Naive thymus-derived CD4-positive, alpha-beta T cell (primary cell): ENCODE results near the gene PAQR6. TPM values are rescaled to one million over a fixed set of nuclear protein-coding genes. Genes with fewer than 3 reads are reported as not detected.

Source experiments
- ATAC-seq: fragments of 150-1000 bp; cut with Tn5 transposase; 2 replicates; pipeline ENCODE4 v1.10.0; 2021; ENCODE audit warnings: mild to moderate bottlenecking, moderate library complexity
- CTCF ChIA-PET: fragments of 350-600 bp; sonication (Branson Sonifier 250); formaldehyde crosslinking; loops from one replicate; lab custom pipeline; 2021; ENCODE audit warnings: antibody characterized with exemption; lab: Charles Lee
- POLR2A ChIA-PET: fragments of 350-600 bp; sonication (Branson Sonifier 250); formaldehyde crosslinking; loops from one replicate; lab custom pipeline; 2021; ENCODE audit warnings: antibody characterized with exemption, inconsistent platforms; lab: Charles Lee
- DNase-seq, 9 donors: peaks; one replicate each; pipeline versions ENCODE4 v3.0.0 to v3.0.0-alpha.2; 2020 to 2022; ENCODE audit warnings: mixed read lengths in 1 of 9
- H3K27ac ChIP-seq: one replicate; pipeline ENCODE4 v1.7.0; 2013; ENCODE audit warnings: mild to moderate bottlenecking, low read depth, low read length, moderate library complexity
- H3K27me3 ChIP-seq, 2 donors: one replicate each; pipeline ENCODE4 v1.7.0; 2013; ENCODE audit warnings: low read length in 2 of 2, mild to moderate bottlenecking in 2 of 2, moderate library complexity in 2 of 2; ENCODE audit not compliant: control insufficient read depth in 2 of 2, insufficient read depth in 2 of 2
- H3K36me3 ChIP-seq, 3 experiments: 1 replicate in 2 of 3; 2 replicates in 1 of 3; pipeline ENCODE4 v1.7.0; 2013; ENCODE audit warnings: low read length in 3 of 3, mild to moderate bottlenecking in 3 of 3, moderate library complexity in 1 of 3; ENCODE audit not compliant: insufficient read depth in 3 of 3, control insufficient read depth in 2 of 3
- H3K4me1 ChIP-seq, 2 donors: one replicate each; pipeline ENCODE4 v1.7.0; 2013; ENCODE audit warnings: low read length in 2 of 2, mild to moderate bottlenecking in 2 of 2, moderate library complexity in 1 of 2; ENCODE audit not compliant: control insufficient read depth in 2 of 2, insufficient read depth in 2 of 2
- H3K4me3 ChIP-seq: 2 replicates; pipeline ENCODE4 v1.7.0; 2013; ENCODE audit warnings: mild to moderate bottlenecking, low read length
- H3K9me3 ChIP-seq, 3 experiments: 1 replicate in 2 of 3; 2 replicates in 1 of 3; pipeline ENCODE4 v1.7.0; 2013; ENCODE audit warnings: low read length in 3 of 3; ENCODE audit not compliant: control insufficient read depth in 2 of 3
- H3K27ac Mint-ChIP-seq, 9 donors: one replicate each; pipeline ENCODE4 v1.8.0; 2020 to 2022; ENCODE audit warnings: mixed read lengths in 9 of 9, mild to moderate bottlenecking in 8 of 9, moderate library complexity in 5 of 9, inconsistent platforms in 2 of 9
- H3K27me3 Mint-ChIP-seq, 5 donors: one replicate each; pipeline ENCODE4 v1.8.0; 2021 to 2022; ENCODE audit warnings: mixed read lengths in 5 of 5, mild to moderate bottlenecking in 1 of 5
- H3K36me3 Mint-ChIP-seq, 5 donors: one replicate each; pipeline ENCODE4 v1.8.0; 2020 to 2022; ENCODE audit warnings: mixed read lengths in 5 of 5, mild to moderate bottlenecking in 3 of 5, inconsistent platforms in 1 of 5
- H3K4me1 Mint-ChIP-seq, 7 donors: one replicate each; pipeline ENCODE4 v1.8.0; 2020 to 2022; ENCODE audit warnings: mixed read lengths in 7 of 7, mild to moderate bottlenecking in 3 of 7, inconsistent platforms in 1 of 7
- H3K4me3 Mint-ChIP-seq, 10 donors: one replicate each; pipeline ENCODE4 v1.8.0; 2020 to 2022; ENCODE audit warnings: mild to moderate bottlenecking in 10 of 10, mixed read lengths in 10 of 10, moderate library complexity in 6 of 10, inconsistent platforms in 2 of 10
- H3K9me3 Mint-ChIP-seq, 11 donors: one replicate each; pipeline ENCODE4 v1.8.0; 2020 to 2022; ENCODE audit warnings: mixed read lengths in 11 of 11, mild to moderate bottlenecking in 4 of 11, inconsistent platforms in 1 of 11, moderate library complexity in 1 of 11
- intact Hi-C, 2 donors: fragments of 100-400 bp; cut with micrococcal nuclease; formaldehyde crosslinking; loops; one replicate each; pipeline ENCODE4 v1.15.1; 2023
- polyA plus RNA-seq, 2 donors: library from polyadenylated mRNA; unstranded; fragments of 300-500 nt; fragmentation: Illumina TruSeq; gene quantifications; one replicate each; pipeline ENCODE4 v1.2.3, GENCODE V29; 2021
- total RNA-seq, 6 experiments: library from RNA in 5 of 6; stranded (reverse) in 5 of 6; gene quantifications; 1 replicate in 5 of 6; 2 replicates in 1 of 6; pipeline ENCODE4 v1.2.3 and lab custom pipeline; 2021 to 2026

The PAQR6 gene
- total and polyA plus RNA-seq, 7 experiments from 2014 or later, result 0.22 to 6.2 (median 2.6) TPM; not detected in 1

DNA sequence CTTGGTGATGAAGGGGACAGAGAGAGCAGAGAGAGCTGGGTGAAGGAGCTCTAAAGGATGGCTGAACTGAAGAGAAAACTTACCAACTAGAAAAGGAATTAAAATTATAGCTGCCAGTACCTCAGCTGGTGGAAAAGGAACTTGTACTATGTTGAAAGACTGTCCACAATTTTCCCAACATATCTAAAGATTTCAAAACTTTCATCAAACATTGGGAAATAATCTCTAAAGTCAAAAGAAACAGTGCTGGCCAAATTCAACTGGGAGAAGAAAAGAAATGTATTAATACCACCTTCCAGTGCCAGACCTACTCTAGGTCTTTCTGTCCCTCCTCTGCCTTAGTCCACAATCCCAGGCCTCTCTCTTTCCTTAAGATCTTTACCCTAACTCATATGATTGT lies 28.7 kb upstream of the PAQR6 start:
- H3K27ac Mint-ChIP-seq, result no peak overlapping the region
- peaks cover 0 to 2% (median 0%) of the 10 kb centered on the region in 11 donors for H3K9me3 Mint-ChIP-seq
- H3K27me3 Mint-ChIP-seq, result no peaks in the 10 kb centered on the region
- Histone ChIP-seq H3K36me3 (peaks cover 26 to 75% (median 40%) of the 10 kb centered on the region in 3 experiments), H3K4me3 (no peak overlapping the region), H3K27me3 (no peaks in the 10 kb centered on the region), H3K27ac (no peak overlapping the region), H3K4me1 (peaks cover 2 to 9% of the 10 kb centered on the region in 2 donors), H3K9me3 (no peaks in the 10 kb centered on the region)
- POLR2A ChIA-PET, result no interaction called here
- intact Hi-C loops, result no loop called here
- peaks cover 13 to 22% (median 18%) of the 10 kb centered on the region in 7 donors for H3K4me1 Mint-ChIP-seq
- DNase-seq, result no peak
- CTCF ChIA-PET, result no interaction called here
- no peak for ATAC-seq
- peaks cover 18 to 57% (median 30%) of the 10 kb centered on the region in 5 donors for H3K36me3 Mint-ChIP-seq
- no peak overlapping the region for H3K4me3 Mint-ChIP-seq

DNA sequence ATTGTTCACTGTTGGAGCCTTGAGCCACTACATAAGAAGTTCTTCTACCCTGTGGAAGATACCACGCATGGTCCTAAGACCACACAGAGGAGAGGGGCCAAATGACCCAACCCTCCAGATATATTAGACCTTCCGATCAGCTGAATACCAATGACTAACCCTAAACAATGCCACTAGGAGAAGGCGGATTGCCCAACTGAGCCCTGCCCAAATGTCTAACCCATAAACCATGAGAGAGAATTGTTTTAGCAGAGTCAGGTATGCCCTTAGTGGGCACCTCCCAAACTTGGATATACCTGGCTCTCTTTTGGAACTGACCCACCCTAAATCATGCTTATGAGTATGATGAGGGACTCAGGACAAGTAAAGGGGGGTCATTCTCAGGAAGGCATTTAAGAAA lies 22.5 kb upstream of the PAQR6 start:
- no peak overlapping the region for H3K4me3 ChIP-seq
- CTCF ChIA-PET, result interaction anchor here (0.9 kb wide), 1 partner anchor 9 kb away, joined by 3 read pairs; no protein-coding TSS in a partner anchor
- Mint-ChIP-seq H3K27ac (no peak overlapping the region), H3K4me3 (no peak overlapping the region), H3K9me3 (peaks cover 0 to 2% (median 0%) of the 10 kb centered on the region in 11 donors), H3K4me1 (peaks cover 0 to 7% (median 0%) of the 10 kb centered on the region in 7 donors), H3K27me3 (no peaks in the 10 kb centered on the region), H3K36me3 (peaks cover 18 to 61% (median 38%) of the 10 kb centered on the region in 5 donors)
- intact Hi-C loops, result no loop called here
- no peaks in the 10 kb centered on the region for H3K4me1 ChIP-seq
- DNase-seq (no peak), ATAC-seq (no peak)
- no peaks in the 10 kb centered on the region for H3K9me3 ChIP-seq
- H3K27me3 ChIP-seq, result no peaks in the 10 kb centered on the region
- H3K27ac ChIP-seq, result no peak overlapping the region
- POLR2A ChIA-PET, result interaction anchor here (0.7 to 5.0 kb wide), 2 partner anchors 12 to 388 kb away, joined by 3 to 26 read pairs; partner anchors contain the start of gene SMG5
- peaks cover 37 to 89% (median 41%) of the 10 kb centered on the region in 3 experiments for H3K36me3 ChIP-seq

DNA sequence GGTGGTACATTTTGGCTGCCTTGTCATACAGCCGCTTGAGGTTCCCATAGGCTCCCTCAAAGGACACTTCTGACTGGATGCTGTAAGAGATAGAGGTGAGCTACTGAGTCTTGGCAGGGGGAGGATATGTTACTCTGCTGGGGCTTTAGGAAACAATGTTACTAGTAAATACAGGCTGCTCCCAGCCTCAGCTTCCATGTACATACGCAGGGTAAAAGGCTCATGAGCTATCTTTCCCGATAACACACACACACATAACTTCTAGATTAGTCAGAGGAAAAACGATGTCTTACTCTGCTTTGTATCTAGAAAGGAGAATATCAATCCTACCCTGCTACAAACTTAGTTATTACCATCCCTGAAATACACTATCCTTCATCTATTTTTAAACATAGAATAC lies 20.5 kb upstream of the PAQR6 start:
- H3K36me3 Mint-ChIP-seq, result peaks cover 19 to 61% (median 37%) of the 10 kb centered on the region in 5 donors
- POLR2A ChIA-PET, result no interaction called here
- H3K4me1 Mint-ChIP-seq, result peaks cover 0 to 9% (median 0%) of the 10 kb centered on the region in 7 donors
- no peak for ATAC-seq
- Histone ChIP-seq H3K9me3 (no peaks in the 10 kb centered on the region), H3K27me3 (no peaks in the 10 kb centered on the region), H3K4me3 (no peak overlapping the region), H3K36me3 (peaks cover 30 to 84% (median 31%) of the 10 kb centered on the region in 3 experiments), H3K4me1 (no peaks in the 10 kb centered on the region), H3K27ac (no peak overlapping the region)
- intact Hi-C loops, result no loop called here
- no peaks in the 10 kb centered on the region for H3K27me3 Mint-ChIP-seq
- no peak overlapping the region for H3K4me3 Mint-ChIP-seq
- CTCF ChIA-PET, result interaction anchor here (0.6 kb wide), 1 partner anchor 756 kb away, joined by 6 read pairs; no protein-coding TSS in a partner anchor
- H3K9me3 Mint-ChIP-seq, result peaks cover 0 to 2% (median 0%) of the 10 kb centered on the region in 11 donors
- H3K27ac Mint-ChIP-seq, result no peak overlapping the region
- no peak for DNase-seq

DNA sequence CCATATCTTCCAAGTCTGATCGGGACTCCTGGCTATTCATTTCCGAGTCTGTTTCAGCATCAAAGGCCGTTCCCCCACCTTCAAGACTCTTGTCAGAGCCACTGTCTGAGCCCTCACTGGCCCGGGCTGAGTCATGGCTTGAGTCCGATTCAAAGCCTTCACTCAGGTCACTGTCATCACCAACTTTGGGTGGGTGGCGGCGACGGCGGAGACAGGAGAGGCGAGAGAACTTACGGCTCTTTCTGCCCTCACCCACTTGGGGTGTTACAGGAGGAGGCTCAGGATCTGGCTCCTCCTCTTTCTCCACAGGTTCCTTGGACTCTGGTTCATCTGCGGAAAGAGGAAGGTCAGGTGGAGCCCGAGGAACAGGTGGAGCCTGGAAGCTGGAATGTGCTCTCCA lies 18.2 kb upstream of the PAQR6 start:
- H3K27me3 ChIP-seq, result no peaks in the 10 kb centered on the region
- H3K9me3 ChIP-seq, result no peaks in the 10 kb centered on the region
- no peaks in the 10 kb centered on the region for H3K4me1 ChIP-seq
- no peak overlapping the region for H3K27ac ChIP-seq
- no peaks in the 10 kb centered on the region for H3K27me3 Mint-ChIP-seq
- intact Hi-C loops, result no loop called here
- peaks cover 0 to 9% (median 0%) of the 10 kb centered on the region in 7 donors for H3K4me1 Mint-ChIP-seq
- no peak overlapping the region for H3K27ac Mint-ChIP-seq
- POLR2A ChIA-PET, result no interaction called here
- peaks cover 0 to 2% (median 0%) of the 10 kb centered on the region in 11 donors for H3K9me3 Mint-ChIP-seq
- CTCF ChIA-PET, result no interaction called here
- no peak overlapping the region for H3K4me3 ChIP-seq
- DNase-seq (no peak), ATAC-seq (no peak)
- peaks cover 20 to 61% (median 38%) of the 10 kb centered on the region in 5 donors for H3K36me3 Mint-ChIP-seq
- no peak overlapping the region for H3K4me3 Mint-ChIP-seq
- H3K36me3 ChIP-seq, result peaks cover 26 to 80% (median 31%) of the 10 kb centered on the region in 3 experiments

DNA sequence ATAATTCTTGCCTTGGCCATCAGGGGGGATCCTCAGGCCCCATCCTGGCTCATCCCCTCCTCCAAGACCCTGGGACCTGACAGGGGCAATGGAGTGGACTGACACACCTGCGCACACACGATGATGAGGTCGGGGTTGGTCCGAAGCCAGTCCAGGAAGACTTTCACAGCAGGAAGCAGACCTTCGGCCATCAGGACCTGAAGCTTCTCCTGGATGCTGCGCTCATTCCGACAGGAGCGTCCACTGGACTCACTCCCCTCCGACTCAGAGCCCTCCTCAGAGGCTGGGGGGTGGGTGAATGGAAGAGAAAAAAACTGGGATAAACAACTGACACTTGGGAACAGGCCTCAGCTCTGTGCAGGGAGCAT lies 15.4 kb upstream of the PAQR6 start:
- intact Hi-C loops, result no loop called here
- H3K36me3 ChIP-seq, result peaks cover 19 to 88% (median 41%) of the 10 kb centered on the region in 3 experiments
- Mint-ChIP-seq H3K4me1 (peaks cover 0 to 21% (median 0%) of the 10 kb centered on the region in 7 donors), H3K9me3 (peaks cover 0 to 2% (median 0%) of the 10 kb centered on the region in 11 donors), H3K36me3 (peaks cover 29 to 73% (median 44%) of the 10 kb centered on the region in 5 donors), H3K4me3 (no peak overlapping the region), H3K27me3 (no peaks in the 10 kb centered on the region), H3K27ac (no peak overlapping the region)
- CTCF ChIA-PET, result no interaction called here
- no peaks in the 10 kb centered on the region for H3K27me3 ChIP-seq
- H3K9me3 ChIP-seq, result no peaks in the 10 kb centered on the region
- POLR2A ChIA-PET, result no interaction called here
- no peak for ATAC-seq
- H3K4me1 ChIP-seq, result no peaks in the 10 kb centered on the region
- H3K4me3 ChIP-seq, result no peak overlapping the region
- no peak overlapping the region for H3K27ac ChIP-seq
- DNase-seq, result no peak

DNA sequence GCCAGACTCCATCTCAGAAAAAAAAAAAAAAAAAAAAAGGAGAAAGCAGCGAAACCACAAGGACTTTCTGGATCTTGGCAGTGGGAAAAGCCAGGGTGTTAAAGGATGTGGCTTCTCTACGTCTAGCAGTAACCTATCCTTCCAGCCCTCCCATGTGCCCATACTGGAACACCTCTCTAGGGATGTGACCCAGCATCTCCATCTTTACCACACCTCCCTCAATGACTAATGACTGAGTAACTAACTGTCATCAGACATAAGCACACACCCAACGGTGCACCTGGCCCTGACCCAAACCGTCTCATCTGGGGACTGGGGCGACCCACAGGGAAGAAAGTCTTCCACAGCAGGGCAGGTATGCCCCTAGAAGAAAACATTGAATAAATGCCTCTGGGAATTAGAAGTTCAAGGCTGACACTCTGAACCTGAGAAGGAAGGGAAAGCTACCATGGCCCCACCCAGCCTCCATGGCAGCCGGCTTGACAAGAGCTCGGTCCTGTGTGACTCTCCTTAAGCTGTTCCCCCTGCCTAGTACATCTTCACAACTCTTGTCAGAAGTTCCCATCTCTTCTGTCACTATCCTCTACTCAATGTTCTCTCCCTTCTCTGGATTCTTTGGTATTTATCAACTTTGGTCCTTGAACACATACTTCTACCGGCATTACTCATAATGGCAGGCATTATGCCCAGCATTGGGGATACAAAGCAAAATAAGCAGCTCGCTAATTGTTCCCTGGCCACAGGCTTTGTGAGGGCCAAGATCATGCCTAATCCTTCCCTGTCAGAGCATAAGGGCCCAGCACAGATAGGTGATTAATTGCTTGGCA lies 14.8 kb upstream of the PAQR6 start:
- Mint-ChIP-seq H3K4me1 (peaks cover 0 to 21% (median 3%) of the 10 kb centered on the region in 7 donors), H3K36me3 (peaks cover 29 to 75% (median 44%) of the 10 kb centered on the region in 5 donors), H3K27ac (peak overlapping the region in 2 of 9 donors; percentile 7 to 56), H3K4me3 (no peak overlapping the region), H3K27me3 (no peaks in the 10 kb centered on the region), H3K9me3 (peaks cover 0 to 2% (median 0%) of the 10 kb centered on the region in 11 donors)
- Histone ChIP-seq H3K4me1 (no peaks in the 10 kb centered on the region), H3K36me3 (peaks cover 20 to 88% (median 35%) of the 10 kb centered on the region in 3 experiments), H3K27ac (no peak overlapping the region), H3K27me3 (no peaks in the 10 kb centered on the region), H3K4me3 (no peak overlapping the region), H3K9me3 (no peaks in the 10 kb centered on the region)
- ChIA-PET CTCF (no interaction called here), POLR2A (interaction anchor here (0.9 kb wide), 1 partner anchor 20 kb away, joined by 3 read pairs; the partner anchor contains the start of gene SMG5)
- intact Hi-C loops, result no loop called here
- ATAC-seq (no peak), DNase-seq (no peak)
